Neural cell (in vitro differentiated cells): ENCODE measurements around the gene EXTL1.
"Not testable (repeated sequence)": the region's sequence is repeated elsewhere in the genome, so short reads cannot be mapped to it uniquely, and the experiment has no call there.

Experiments used
- CTCF ChIP-seq: fragments of 450-650 bp; IDR thresholded peaks from 2 replicates; pipeline ENCODE4 v1.5.1; 2014; ENCODE audit warnings: antibody characterized with exemption, mild to moderate bottlenecking, moderate library complexity; ENCODE audit not compliant: poor library complexity, severe bottlenecking
- EP300 ChIP-seq: fragments of 450-650 bp; conservative IDR thresholded peaks from 2 replicates; pipeline ENCODE4 v1.6.1; 2014; ENCODE audit warnings: antibody characterized with exemption, mild to moderate bottlenecking, moderate library complexity; ENCODE audit not compliant: poor library complexity, severe bottlenecking
- EZH2 ChIP-seq: fragments of 200-600, 300-800 bp; shearing (Covaris generic), sonication (generic); IDR thresholded peaks from 2 replicates; pipeline ENCODE4 v1.6.1; 2014; ENCODE audit warnings: antibody characterized with exemption, low read length, borderline replicate concordance, mild to moderate bottlenecking; ENCODE audit not compliant: insufficient read depth, poor library complexity, severe bottlenecking
- POLR2AphosphoS5 ChIP-seq: IDR thresholded peaks from 2 replicates; pipeline ENCODE4 v1.6.1; 2012
- RAD21 ChIP-seq: fragments of 450-650 bp; conservative IDR thresholded peaks from 2 replicates; pipeline ENCODE4 v1.6.1; 2014; ENCODE audit warnings: antibody characterized with exemption, mild to moderate bottlenecking, moderate library complexity
- TF ChIP-seq, protein P1 (sequence below): IDR thresholded peaks from 2 replicates; pipeline ENCODE4 v1.6.1; 2012; ENCODE audit warnings: borderline replicate concordance

DNA sequence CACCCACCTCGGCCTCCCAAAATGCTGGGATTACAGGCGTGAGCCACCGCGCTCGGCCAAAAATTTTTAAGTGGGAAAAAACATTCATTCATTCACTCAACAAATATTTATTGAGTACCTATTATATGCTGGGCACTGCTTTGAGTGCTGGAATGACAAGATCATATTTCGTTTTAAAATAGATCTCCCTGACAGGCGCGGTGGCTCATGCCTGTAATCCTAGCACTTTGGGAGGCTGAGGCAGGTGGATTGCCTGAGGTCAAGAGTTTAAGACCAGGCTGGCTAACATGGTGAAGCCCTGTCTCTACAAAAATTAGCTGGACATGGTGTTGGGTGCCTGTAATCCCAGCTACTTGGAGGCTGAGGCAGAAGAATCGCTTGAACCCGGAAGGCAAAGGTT lies 34.8 kb upstream of the EXTL1 start:
- not testable (repeated sequence) for TF ChIP-seq CTCF, RAD21, EZH2, POLR2AphosphoS5, EP300
- TF ChIP-seq, protein P1, sequence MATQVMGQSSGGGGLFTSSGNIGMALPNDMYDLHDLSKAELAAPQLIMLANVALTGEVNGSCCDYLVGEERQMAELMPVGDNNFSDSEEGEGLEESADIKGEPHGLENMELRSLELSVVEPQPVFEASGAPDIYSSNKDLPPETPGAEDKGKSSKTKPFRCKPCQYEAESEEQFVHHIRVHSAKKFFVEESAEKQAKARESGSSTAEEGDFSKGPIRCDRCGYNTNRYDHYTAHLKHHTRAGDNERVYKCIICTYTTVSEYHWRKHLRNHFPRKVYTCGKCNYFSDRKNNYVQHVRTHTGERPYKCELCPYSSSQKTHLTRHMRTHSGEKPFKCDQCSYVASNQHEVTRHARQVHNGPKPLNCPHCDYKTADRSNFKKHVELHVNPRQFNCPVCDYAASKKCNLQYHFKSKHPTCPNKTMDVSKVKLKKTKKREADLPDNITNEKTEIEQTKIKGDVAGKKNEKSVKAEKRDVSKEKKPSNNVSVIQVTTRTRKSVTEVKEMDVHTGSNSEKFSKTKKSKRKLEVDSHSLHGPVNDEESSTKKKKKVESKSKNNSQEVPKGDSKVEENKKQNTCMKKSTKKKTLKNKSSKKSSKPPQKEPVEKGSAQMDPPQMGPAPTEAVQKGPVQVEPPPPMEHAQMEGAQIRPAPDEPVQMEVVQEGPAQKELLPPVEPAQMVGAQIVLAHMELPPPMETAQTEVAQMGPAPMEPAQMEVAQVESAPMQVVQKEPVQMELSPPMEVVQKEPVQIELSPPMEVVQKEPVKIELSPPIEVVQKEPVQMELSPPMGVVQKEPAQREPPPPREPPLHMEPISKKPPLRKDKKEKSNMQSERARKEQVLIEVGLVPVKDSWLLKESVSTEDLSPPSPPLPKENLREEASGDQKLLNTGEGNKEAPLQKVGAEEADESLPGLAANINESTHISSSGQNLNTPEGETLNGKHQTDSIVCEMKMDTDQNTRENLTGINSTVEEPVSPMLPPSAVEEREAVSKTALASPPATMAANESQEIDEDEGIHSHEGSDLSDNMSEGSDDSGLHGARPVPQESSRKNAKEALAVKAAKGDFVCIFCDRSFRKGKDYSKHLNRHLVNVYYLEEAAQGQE = not testable (repeated sequence)
